Measurements from ENCODE around the gene CHMP4A. TPM values are rescaled to one million over a fixed set of nuclear protein-coding genes. Genes with fewer than 3 reads are reported as not detected.

The CHMP4A gene
- total and polyA plus RNA-seq, 4 experiments from 2014 or later: 99.3 to 194 (median 133) TPM

GRCh38 chr14:24233538-24233866 is 20.2 kb upstream of the CHMP4A start:
- no peak for DNase-seq
- H3K4me3 ChIP-seq (ENCODE audit: low read length in 2 of 2): peak overlapping the region; percentile 100
- H3K36me3 ChIP-seq (ENCODE audit: insufficient read depth, low read length): peaks cover 41% of the 10 kb centered on the region
- Mint-ChIP-seq H3K4me1 (peaks cover 44 to 77% (median 56%) of the 10 kb centered on the region in 4 donors), H3K27me3 (no peaks in the 10 kb centered on the region), H3K27ac (peak overlapping the region; percentile 95 to 99 (median 97)), H3K4me3 (peak overlapping the region; percentile 97 to 99 (median 98)), H3K9me3 (no peaks in the 10 kb centered on the region), H3K36me3 (peaks cover 31 to 63% of the 10 kb centered on the region in 2 donors)
- ChIA-PET POLR2A (ENCODE audit: partially characterized antibody) (interaction anchor here (1.0 to 7.6 kb wide), 11 partner anchors 9 to 198 kb away, joined by 3 to 88 read pairs (median 8); partner anchors contain the start of genes CHMP4A, DHRS1, IPO4 and MDP1), CTCF (ENCODE audit: partially characterized antibody) (interaction anchor here (2.3 kb wide), 1 partner anchor 9 kb away, joined by 17 read pairs; the partner anchor contains the start of gene TINF2)
- intact Hi-C loops (cut with micrococcal nuclease): loop anchor here (2.0 kb wide), 1 partner anchor 93 kb away; the partner anchor contains the start of gene EMC9
- H3K4me1 ChIP-seq (ENCODE audit: insufficient read depth, low read length): peaks cover 44% of the 10 kb centered on the region
- no peaks in the 10 kb centered on the region for H3K9me3 ChIP-seq (ENCODE audit: control insufficient read depth in 1 of 2, low read length in 2 of 2)
- H3K27me3 ChIP-seq (ENCODE audit: insufficient read depth, low read length): no peaks in the 10 kb centered on the region
- peak overlapping the region; percentile 88 for H3K27ac ChIP-seq (ENCODE audit: low read depth, low read length)

GRCh38 chr14:24232645-24233537 is 19.6 kb upstream of the CHMP4A start, which contains the start of gene GMPR2:
Gene GMPR2 (plus strand): TSS chr14:24232929. CDS start chr14:24233254, 325 bp downstream.
- H3K36me3 ChIP-seq (ENCODE audit: insufficient read depth, low read length): peaks cover 35% of the 10 kb centered on the region
- peak within 1 kb of the TSS; percentile 95 to 99 (median 97) for H3K27ac Mint-ChIP-seq
- H3K9me3 Mint-ChIP-seq: no peaks in the 10 kb centered on the region
- H3K27me3 ChIP-seq (ENCODE audit: insufficient read depth, low read length): no peaks in the 10 kb centered on the region
- ChIA-PET CTCF (ENCODE audit: partially characterized antibody) (interaction anchor here (2.3 kb wide), 1 partner anchor 9 kb away, joined by 17 read pairs; the partner anchor contains the start of gene TINF2), POLR2A (ENCODE audit: partially characterized antibody) (interaction anchor here (0.6 to 7.6 kb wide), 14 partner anchors 9 to 1466 kb away, joined by 3 to 88 read pairs (median 6); partner anchors contain the start of genes CHMP4A, DHRS1, IPO4 and LTB4R2)
- peak within 1 kb of the TSS; percentile 97 to 99 (median 98) for H3K4me3 Mint-ChIP-seq
- no peak for DNase-seq
- no peaks in the 10 kb centered on the region for H3K9me3 ChIP-seq (ENCODE audit: control insufficient read depth in 1 of 2, low read length in 2 of 2)
- no peaks in the 10 kb centered on the region for H3K27me3 Mint-ChIP-seq
- H3K4me1 ChIP-seq (ENCODE audit: insufficient read depth, low read length): peaks cover 41% of the 10 kb centered on the region
- peaks cover 25 to 58% of the 10 kb centered on the region in 2 donors for H3K36me3 Mint-ChIP-seq
- peaks cover 40 to 71% (median 53%) of the 10 kb centered on the region in 4 donors for H3K4me1 Mint-ChIP-seq
- H3K4me3 ChIP-seq (ENCODE audit: low read length in 2 of 2): peak within 1 kb of the TSS; percentile 100
- intact Hi-C loops (cut with micrococcal nuclease): loop anchor here (1.0 to 2.0 kb wide), 8 partner anchors 9 to 209 kb away; partner anchors contain the start of genes DCAF11, EMC9, IPO4 and MDP1
- H3K27ac ChIP-seq (ENCODE audit: low read depth, low read length): peak within 1 kb of the TSS; percentile 88

GRCh38 chr14:24232121-24232644 is 18.9 kb upstream of the CHMP4A start, which contains the start of gene NEDD8:
Gene NEDD8 (minus strand): TSS chr14:24232367. CDS start chr14:24232267, 100 bp downstream.
- Mint-ChIP-seq H3K4me3 (peak within 1 kb of the TSS; percentile 97 to 99 (median 98)), H3K36me3 (peaks cover 25 to 55% of the 10 kb centered on the region in 2 donors), H3K27ac (peak within 1 kb of the TSS; percentile 95 to 99 (median 97)), H3K9me3 (no peaks in the 10 kb centered on the region), H3K4me1 (peaks cover 41 to 68% (median 54%) of the 10 kb centered on the region in 4 donors), H3K27me3 (no peaks in the 10 kb centered on the region)
- Histone ChIP-seq H3K4me3 (ENCODE audit: low read length in 2 of 2) (peak within 1 kb of the TSS; percentile 100), H3K36me3 (ENCODE audit: insufficient read depth, low read length) (peaks cover 32% of the 10 kb centered on the region), H3K4me1 (ENCODE audit: insufficient read depth, low read length) (peaks cover 41% of the 10 kb centered on the region), H3K27ac (ENCODE audit: low read depth, low read length) (peak within 1 kb of the TSS; percentile 88), H3K27me3 (ENCODE audit: insufficient read depth, low read length) (no peaks in the 10 kb centered on the region), H3K9me3 (ENCODE audit: control insufficient read depth in 1 of 2, low read length in 2 of 2) (no peaks in the 10 kb centered on the region)
- intact Hi-C loops (cut with micrococcal nuclease): loop anchor here (1.0 to 2.0 kb wide), 8 partner anchors 10 to 210 kb away; partner anchors contain the start of genes DCAF11, EMC9, IPO4 and MDP1
- CTCF ChIA-PET (ENCODE audit: partially characterized antibody): interaction anchor here (2.3 kb wide), 1 partner anchor 10 kb away, joined by 17 read pairs; the partner anchor contains the start of gene TINF2
- DNase-seq: peak; percentile 89 to 96 (median 89)
- POLR2A ChIA-PET (ENCODE audit: partially characterized antibody): interaction anchor here (0.6 to 7.6 kb wide), 10 partner anchors 8 to 199 kb away, joined by 3 to 88 read pairs (median 8); partner anchors contain the start of genes CHMP4A, DHRS1, IPO4 and LTB4R2

- H3K27ac ChIP-seq (ENCODE audit: low read depth, low read length): peak overlapping the region; percentile 88
- H3K4me1 Mint-ChIP-seq: peaks cover 45 to 71% (median 56%) of the 10 kb centered on the region in 4 donors
- intact Hi-C loops (cut with micrococcal nuclease): loop anchor here (1.0 to 2.0 kb wide), 8 partner anchors 11 to 211 kb away; partner anchors contain the start of genes DCAF11, EMC9, IPO4 and MDP1
- H3K27ac Mint-ChIP-seq: peak overlapping the region; percentile 95 to 99 (median 97)
- CTCF ChIA-PET (ENCODE audit: partially characterized antibody): interaction anchor here (0.9 to 1.4 kb wide), 7 partner anchors 11 to 200 kb away, joined by 3 to 6 read pairs (median 4); partner anchors contain the start of genes CIDEB, IPO4 and MDP1
- POLR2A ChIA-PET (ENCODE audit: partially characterized antibody): interaction anchor here (0.7 to 3.1 kb wide), 8 partner anchors 10 to 69 kb away, joined by 3 to 70 read pairs (median 6); partner anchors contain the start of genes IPO4, MDP1 and TINF2
- H3K4me1 ChIP-seq (ENCODE audit: insufficient read depth, low read length): peaks cover 48% of the 10 kb centered on the region
- H3K4me3 Mint-ChIP-seq: peak overlapping the region; percentile 97 to 99 (median 98)
- no peaks in the 10 kb centered on the region for H3K27me3 Mint-ChIP-seq
- H3K27me3 ChIP-seq (ENCODE audit: insufficient read depth, low read length): no peaks in the 10 kb centered on the region
- H3K4me3 ChIP-seq (ENCODE audit: low read length in 2 of 2): peak overlapping the region; percentile 100
- no peaks in the 10 kb centered on the region for H3K9me3 Mint-ChIP-seq
- H3K36me3 Mint-ChIP-seq: peaks cover 20 to 50% of the 10 kb centered on the region in 2 donors
- H3K36me3 ChIP-seq (ENCODE audit: insufficient read depth, low read length): peaks cover 29% of the 10 kb centered on the region
- DNase-seq: peak in 4 of 5 donors; percentile 22 to 60 (median 34)
- H3K9me3 ChIP-seq (ENCODE audit: control insufficient read depth in 1 of 2, low read length in 2 of 2): no peaks in the 10 kb centered on the region
Observed at GRCh38 chr14:24231263-24232120, 18.2 kb upstream of the CHMP4A start.

- no peak overlapping the region for H3K4me3 Mint-ChIP-seq
- H3K36me3 ChIP-seq (ENCODE audit: insufficient read depth, low read length): peaks cover 8% of the 10 kb centered on the region
- DNase-seq: no peak
- peak overlapping the region in 3 of 7 donors; percentile 19 to 60 (median 57) for H3K27ac Mint-ChIP-seq
- intact Hi-C loops (cut with micrococcal nuclease): no loop called here
- peaks cover 29 to 65% (median 38%) of the 10 kb centered on the region in 4 donors for H3K4me1 Mint-ChIP-seq
- POLR2A ChIA-PET (ENCODE audit: partially characterized antibody): interaction anchor here (0.6 to 2.4 kb wide), 2 partner anchors 10 to 15 kb away, joined by 3 to 6 read pairs; partner anchors contain the start of gene CHMP4A
- no peaks in the 10 kb centered on the region for H3K9me3 ChIP-seq (ENCODE audit: control insufficient read depth in 1 of 2, low read length in 2 of 2)
- no peaks in the 10 kb centered on the region for H3K9me3 Mint-ChIP-seq
- no peak overlapping the region for H3K27ac ChIP-seq (ENCODE audit: low read depth, low read length)
- CTCF ChIA-PET (ENCODE audit: partially characterized antibody): interaction anchor here (0.9 to 2.7 kb wide), 7 partner anchors 9 to 104 kb away, joined by 3 to 16 read pairs (median 9); partner anchors contain the start of genes CIDEB, MDP1 and TINF2
- no peaks in the 10 kb centered on the region for H3K27me3 Mint-ChIP-seq
- no peak overlapping the region for H3K4me3 ChIP-seq (ENCODE audit: low read length in 2 of 2)
- H3K4me1 ChIP-seq (ENCODE audit: insufficient read depth, low read length): peaks cover 36% of the 10 kb centered on the region
- H3K36me3 Mint-ChIP-seq: peaks cover 5 to 31% of the 10 kb centered on the region in 2 donors
- H3K27me3 ChIP-seq (ENCODE audit: insufficient read depth, low read length): no peaks in the 10 kb centered on the region
Observed at GRCh38 chr14:24228902-24229301, 15.6 kb upstream of the CHMP4A start.

- H3K9me3 Mint-ChIP-seq: no peaks in the 10 kb centered on the region
- H3K27ac Mint-ChIP-seq: peak overlapping the region in 2 of 7 donors; percentile 6 to 20
Observed at GRCh38 chr14:24226473-24226872, 13.2 kb upstream of the CHMP4A start.

More at GRCh38 chr14:24226473-24226872, 13.2 kb upstream of the CHMP4A start:
- Histone ChIP-seq H3K9me3 (ENCODE audit: control insufficient read depth in 1 of 2, low read length in 2 of 2) (no peaks in the 10 kb centered on the region), H3K4me3 (ENCODE audit: low read length in 2 of 2) (no peak overlapping the region), H3K27ac (ENCODE audit: low read depth, low read length) (no peak overlapping the region), H3K27me3 (ENCODE audit: insufficient read depth, low read length) (no peaks in the 10 kb centered on the region), H3K36me3 (ENCODE audit: insufficient read depth, low read length) (peaks cover 8% of the 10 kb centered on the region), H3K4me1 (ENCODE audit: insufficient read depth, low read length) (peaks cover 19% of the 10 kb centered on the region)
- H3K36me3 Mint-ChIP-seq: peaks cover 5 to 17% of the 10 kb centered on the region in 2 donors
- no peaks in the 10 kb centered on the region for H3K27me3 Mint-ChIP-seq
- ChIA-PET POLR2A (ENCODE audit: partially characterized antibody) (interaction anchor here (1.5 kb wide), 1 partner anchor 11 kb away, joined by 6 read pairs; the partner anchor contains the start of gene MDP1), CTCF (ENCODE audit: partially characterized antibody) (interaction anchor here (1.4 to 2.7 kb wide), 4 partner anchors 16 to 107 kb away, joined by 3 to 16 read pairs (median 9); partner anchors contain the start of genes CIDEB, IRF9 and TINF2)
- intact Hi-C loops (cut with micrococcal nuclease): no loop called here
- peak overlapping the region in 1 of 8 donors; percentile 1 for H3K4me3 Mint-ChIP-seq
- peaks cover 16 to 44% (median 21%) of the 10 kb centered on the region in 4 donors for H3K4me1 Mint-ChIP-seq
- no peak for DNase-seq

All from CD4-positive, alpha-beta memory T cell (primary cell).